Measurements from ENCODE around the gene SFR1. TPM values are rescaled to one million over a fixed set of nuclear protein-coding genes. Genes with fewer than 3 reads are reported as not detected.

SFR1 gene
- total and polyA plus RNA-seq, 3 experiments from 2014 or later = 13.6 to 15.5 (median 13.7) TPM

DNA sequence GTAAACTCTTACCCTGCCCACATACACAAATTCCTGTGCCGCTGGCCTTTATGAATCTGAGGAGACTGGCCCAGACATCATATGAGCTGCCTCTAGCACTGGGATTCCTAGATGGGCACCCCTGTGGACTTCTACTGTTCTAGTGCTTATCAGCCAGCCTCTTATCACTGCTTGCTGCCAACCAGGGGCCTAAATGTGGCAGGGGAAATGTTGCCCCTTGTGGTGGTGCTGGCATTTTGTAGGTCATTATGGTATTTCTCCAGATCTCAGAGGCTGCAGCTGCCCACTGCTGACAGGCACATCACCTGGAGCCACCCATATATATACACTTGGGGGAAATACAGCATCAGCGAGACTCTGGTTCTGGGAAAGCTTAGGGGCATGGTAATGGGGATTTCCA lies 5.4 kb downstream of the SFR1 start:
- Histone ChIP-seq H3K9me3 (ENCODE audit: low read length) (no peaks in the 10 kb centered on the region), H3K27ac (ENCODE audit: low read depth, low read length) (no peak overlapping the region), H3K36me3 (ENCODE audit: insufficient read depth, low read length) (no peaks in the 10 kb centered on the region), H3K27me3 (ENCODE audit: insufficient read depth, low read length, poor library complexity, severe bottlenecking) (no peaks in the 10 kb centered on the region), H3K4me3 (ENCODE audit: low read length) (no peak overlapping the region), H3K4me1 (ENCODE audit: insufficient read depth, low read length) (peaks cover 10% of the 10 kb centered on the region)
- peaks cover 0 to under 1% of the 10 kb centered on the region in 2 donors for H3K27me3 Mint-ChIP-seq
- DNase-seq = no peak
- CTCF ChIA-PET = interaction anchor here (1.0 kb wide), 1 partner anchor 12 kb away, joined by 3 read pairs; no protein-coding TSS in a partner anchor
- H3K27ac Mint-ChIP-seq = peak overlapping the region in 2 of 8 donors; percentile 2 to 51
- H3K4me3 Mint-ChIP-seq = no peak overlapping the region
- no peaks in the 10 kb centered on the region for H3K9me3 Mint-ChIP-seq
- H3K36me3 Mint-ChIP-seq = peaks cover 0 to 22% (median 3%) of the 10 kb centered on the region in 3 donors
- POLR2A ChIA-PET = no interaction called here
- peaks cover 8 to 14% (median 13%) of the 10 kb centered on the region in 3 donors for H3K4me1 Mint-ChIP-seq

DNA sequence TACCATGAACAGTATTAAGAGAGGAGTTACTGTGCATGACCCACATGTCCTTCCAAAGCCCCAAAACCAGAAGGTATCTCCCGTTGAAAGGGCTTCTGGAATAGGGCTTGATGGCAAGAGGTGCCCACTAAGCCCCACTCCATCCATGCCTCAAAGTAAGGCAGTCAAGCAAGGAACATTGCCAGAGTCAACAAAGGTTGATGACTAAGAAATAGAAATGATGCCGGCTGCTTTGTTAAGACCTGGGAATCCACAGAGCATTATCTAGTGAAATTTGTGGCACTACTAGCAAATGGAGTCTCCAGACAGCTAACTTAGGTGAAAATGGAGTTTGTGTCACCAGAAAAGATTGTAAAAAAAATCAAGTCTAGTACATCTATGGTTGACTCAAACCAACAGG lies 6.2 kb downstream of the SFR1 start:
- Histone ChIP-seq H3K27ac (ENCODE audit: low read depth, low read length) (no peak overlapping the region), H3K4me3 (ENCODE audit: low read length) (no peak overlapping the region), H3K36me3 (ENCODE audit: insufficient read depth, low read length) (no peaks in the 10 kb centered on the region), H3K27me3 (ENCODE audit: insufficient read depth, low read length, poor library complexity, severe bottlenecking) (no peaks in the 10 kb centered on the region), H3K9me3 (ENCODE audit: low read length) (no peaks in the 10 kb centered on the region), H3K4me1 (ENCODE audit: insufficient read depth, low read length) (peaks cover 2% of the 10 kb centered on the region)
- Mint-ChIP-seq H3K27ac (no peak overlapping the region), H3K27me3 (peaks cover 0 to 8% of the 10 kb centered on the region in 2 donors), H3K4me3 (no peak overlapping the region), H3K36me3 (peaks cover 0 to 22% (median 6%) of the 10 kb centered on the region in 3 donors), H3K4me1 (peaks cover 3 to 7% (median 5%) of the 10 kb centered on the region in 3 donors), H3K9me3 (no peaks in the 10 kb centered on the region)
- no peak for DNase-seq
- ChIA-PET POLR2A (no interaction called here), CTCF (no interaction called here)

DNA sequence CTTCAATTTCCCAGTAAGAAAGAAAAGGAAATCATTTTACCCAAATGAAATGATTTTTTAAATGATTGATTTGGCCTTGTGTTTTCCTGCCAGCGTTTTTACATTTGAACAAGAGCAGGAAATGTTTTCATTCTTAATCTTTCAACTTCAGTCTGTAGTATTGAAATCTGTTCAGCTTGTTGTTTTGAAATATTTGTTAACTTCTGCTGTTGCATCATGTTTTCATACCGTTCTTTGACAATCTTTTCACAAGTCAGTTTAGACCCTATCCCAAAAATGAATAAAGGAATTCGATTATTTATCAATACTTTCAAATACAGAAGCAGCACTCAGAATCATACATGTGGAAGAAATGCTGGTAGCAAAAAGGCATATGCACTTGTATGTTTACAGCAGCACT lies 8.1 kb downstream of the SFR1 start:
- Histone ChIP-seq H3K36me3 (ENCODE audit: insufficient read depth, low read length) (no peaks in the 10 kb centered on the region), H3K4me1 (ENCODE audit: insufficient read depth, low read length) (no peaks in the 10 kb centered on the region), H3K27me3 (ENCODE audit: insufficient read depth, low read length, poor library complexity, severe bottlenecking) (peaks cover 6% of the 10 kb centered on the region), H3K27ac (ENCODE audit: low read depth, low read length) (no peak overlapping the region), H3K9me3 (ENCODE audit: low read length) (no peaks in the 10 kb centered on the region), H3K4me3 (ENCODE audit: low read length) (no peak overlapping the region)
- H3K27me3 Mint-ChIP-seq = peaks cover 9 to 23% of the 10 kb centered on the region in 2 donors
- H3K4me1 Mint-ChIP-seq = no peaks in the 10 kb centered on the region
- no peak overlapping the region for H3K4me3 Mint-ChIP-seq
- H3K27ac Mint-ChIP-seq = no peak overlapping the region
- H3K36me3 Mint-ChIP-seq = peaks cover 0 to 18% (median 6%) of the 10 kb centered on the region in 3 donors
- DNase-seq = no peak
- H3K9me3 Mint-ChIP-seq = no peaks in the 10 kb centered on the region
- POLR2A ChIA-PET = no interaction called here
- CTCF ChIA-PET = no interaction called here

DNA sequence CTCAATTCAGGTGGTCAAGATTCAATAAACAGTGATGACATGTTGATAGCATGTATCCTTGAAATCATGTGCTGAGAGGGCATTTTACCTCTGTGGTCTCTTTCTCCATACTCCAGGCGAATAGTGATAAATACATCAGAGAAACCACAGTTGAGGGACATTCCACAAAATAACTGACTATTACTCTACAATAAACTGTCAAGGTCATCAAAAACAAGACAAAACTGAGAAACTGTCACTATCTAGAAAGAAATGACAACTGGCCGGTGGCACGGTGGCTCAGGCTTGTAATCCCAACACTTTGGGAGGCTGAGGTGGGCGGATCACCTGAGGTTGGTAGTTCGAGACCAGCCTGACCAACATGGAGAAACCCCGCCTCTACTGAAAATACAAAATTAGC lies 16.2 kb downstream of the SFR1 start:
- Histone ChIP-seq H3K9me3 (ENCODE audit: low read length) (no peaks in the 10 kb centered on the region), H3K27ac (ENCODE audit: low read depth, low read length) (no peak overlapping the region), H3K36me3 (ENCODE audit: insufficient read depth, low read length) (no peaks in the 10 kb centered on the region), H3K4me3 (ENCODE audit: low read length) (no peak overlapping the region), H3K4me1 (ENCODE audit: insufficient read depth, low read length) (no peaks in the 10 kb centered on the region), H3K27me3 (ENCODE audit: insufficient read depth, low read length, poor library complexity, severe bottlenecking) (peaks cover 6% of the 10 kb centered on the region)
- Mint-ChIP-seq H3K9me3 (no peaks in the 10 kb centered on the region), H3K36me3 (no peaks in the 10 kb centered on the region), H3K27me3 (peaks cover 13 to 39% of the 10 kb centered on the region in 2 donors), H3K4me3 (no peak overlapping the region), H3K4me1 (no peaks in the 10 kb centered on the region), H3K27ac (no peak overlapping the region)
- ChIA-PET CTCF (no interaction called here), POLR2A (no interaction called here)
- DNase-seq = no peak

DNA sequence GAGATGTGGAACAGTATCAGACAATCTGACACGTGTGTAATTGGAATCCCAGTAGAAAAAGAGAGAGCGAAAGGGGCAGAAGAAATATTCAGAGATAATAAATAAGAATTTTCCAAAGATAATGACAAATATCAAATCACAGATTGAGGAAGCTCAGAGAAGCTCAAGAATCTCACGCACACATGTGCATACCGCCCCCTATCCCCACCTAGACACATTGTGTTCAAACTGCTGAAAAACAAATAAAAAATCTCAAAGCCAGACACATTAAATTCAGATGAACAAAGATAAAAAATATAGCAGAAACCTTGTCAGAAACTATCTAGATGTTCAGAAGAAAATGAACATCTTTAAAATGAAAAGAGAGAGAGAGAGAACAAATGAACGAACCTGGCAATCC lies 17.2 kb downstream of the SFR1 start:
- H3K4me1 Mint-ChIP-seq = no peaks in the 10 kb centered on the region
- no peak overlapping the region for H3K4me3 ChIP-seq (ENCODE audit: low read length)
- H3K27ac ChIP-seq (ENCODE audit: low read depth, low read length) = no peak overlapping the region
- H3K9me3 Mint-ChIP-seq = no peaks in the 10 kb centered on the region
- no peaks in the 10 kb centered on the region for H3K36me3 Mint-ChIP-seq
- ChIA-PET CTCF (interaction anchor here (0.7 to 1.5 kb wide), 2 partner anchors 12 to 15 kb away, joined by 3 to 4 read pairs; no protein-coding TSS in a partner anchor), POLR2A (no interaction called here)
- H3K4me1 ChIP-seq (ENCODE audit: insufficient read depth, low read length) = no peaks in the 10 kb centered on the region
- no peak overlapping the region for H3K4me3 Mint-ChIP-seq
- peaks cover 15 to 39% of the 10 kb centered on the region in 2 donors for H3K27me3 Mint-ChIP-seq
- no peaks in the 10 kb centered on the region for H3K9me3 ChIP-seq (ENCODE audit: low read length)
- DNase-seq = no peak
- peaks cover 4% of the 10 kb centered on the region for H3K27me3 ChIP-seq (ENCODE audit: insufficient read depth, low read length, poor library complexity, severe bottlenecking)
- no peaks in the 10 kb centered on the region for H3K36me3 ChIP-seq (ENCODE audit: insufficient read depth, low read length)
- peak overlapping the region in 1 of 8 donors; percentile 1 for H3K27ac Mint-ChIP-seq

DNA sequence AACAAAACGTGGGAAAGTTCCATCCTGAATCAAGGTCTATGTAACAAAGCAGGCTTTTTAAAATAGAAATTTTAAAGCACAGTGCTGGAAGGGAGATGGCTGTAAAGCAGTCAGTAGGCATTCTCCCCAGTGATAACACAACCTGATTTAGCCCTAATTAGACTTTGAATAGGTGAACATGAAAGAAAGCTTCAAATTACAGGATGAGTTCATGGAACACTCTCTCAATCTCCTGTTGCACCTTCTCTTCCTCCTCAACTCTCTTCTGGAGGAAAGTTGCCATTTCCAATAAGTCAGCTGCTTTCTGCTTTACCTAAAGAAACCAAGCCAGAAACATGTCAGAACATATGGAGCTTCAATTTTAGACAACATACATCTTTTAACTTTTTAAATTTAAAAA lies 20.1 kb downstream of the SFR1 start:
- H3K9me3 ChIP-seq (ENCODE audit: low read length) = no peaks in the 10 kb centered on the region

DNA sequence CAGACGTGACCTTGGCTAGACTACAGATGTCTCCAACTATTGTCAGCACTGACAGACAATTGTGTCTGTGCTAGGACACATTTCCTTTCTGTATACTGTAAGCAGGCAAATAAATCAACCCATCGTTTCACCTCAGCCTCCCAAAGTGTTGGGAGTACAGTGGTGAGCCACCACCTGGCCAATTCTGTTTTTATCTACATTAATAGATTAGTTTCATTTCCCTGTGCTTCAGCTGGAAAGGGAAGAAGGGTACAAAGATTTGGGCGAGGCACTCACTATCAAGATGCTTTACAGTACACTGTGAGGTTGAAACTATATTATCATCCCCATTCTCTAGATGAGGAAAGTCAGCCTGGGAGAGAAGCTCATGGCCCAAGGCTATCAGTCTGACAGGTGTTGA lies 21.9 kb downstream of the SFR1 start:
- ChIA-PET POLR2A (no interaction called here), CTCF (no interaction called here)
- Histone ChIP-seq H3K9me3 (ENCODE audit: low read length) (no peaks in the 10 kb centered on the region), H3K4me3 (ENCODE audit: low read length) (no peak overlapping the region), H3K27me3 (ENCODE audit: insufficient read depth, low read length, poor library complexity, severe bottlenecking) (peaks cover 4% of the 10 kb centered on the region), H3K4me1 (ENCODE audit: insufficient read depth, low read length) (no peaks in the 10 kb centered on the region), H3K27ac (ENCODE audit: low read depth, low read length) (no peak overlapping the region), H3K36me3 (ENCODE audit: insufficient read depth, low read length) (no peaks in the 10 kb centered on the region)
- Mint-ChIP-seq H3K36me3 (no peaks in the 10 kb centered on the region), H3K27ac (no peak overlapping the region), H3K27me3 (peaks cover 7 to 42% of the 10 kb centered on the region in 2 donors), H3K4me1 (no peaks in the 10 kb centered on the region), H3K4me3 (no peak overlapping the region), H3K9me3 (no peaks in the 10 kb centered on the region)
- no peak for DNase-seq

More for the DNA sequence above, 20.1 kb downstream of the SFR1 start:
- Histone ChIP-seq H3K36me3 (ENCODE audit: insufficient read depth, low read length) (no peaks in the 10 kb centered on the region), H3K4me3 (ENCODE audit: low read length) (no peak overlapping the region), H3K27ac (ENCODE audit: low read depth, low read length) (no peak overlapping the region), H3K27me3 (ENCODE audit: insufficient read depth, low read length, poor library complexity, severe bottlenecking) (peaks cover 4% of the 10 kb centered on the region), H3K4me1 (ENCODE audit: insufficient read depth, low read length) (no peaks in the 10 kb centered on the region)
- Mint-ChIP-seq H3K9me3 (no peaks in the 10 kb centered on the region), H3K27me3 (peaks cover 7 to 34% of the 10 kb centered on the region in 2 donors), H3K4me1 (no peaks in the 10 kb centered on the region), H3K27ac (no peak overlapping the region), H3K4me3 (no peak overlapping the region), H3K36me3 (no peaks in the 10 kb centered on the region)
- ChIA-PET CTCF (no interaction called here), POLR2A (no interaction called here)
- DNase-seq = no peak

DNA sequence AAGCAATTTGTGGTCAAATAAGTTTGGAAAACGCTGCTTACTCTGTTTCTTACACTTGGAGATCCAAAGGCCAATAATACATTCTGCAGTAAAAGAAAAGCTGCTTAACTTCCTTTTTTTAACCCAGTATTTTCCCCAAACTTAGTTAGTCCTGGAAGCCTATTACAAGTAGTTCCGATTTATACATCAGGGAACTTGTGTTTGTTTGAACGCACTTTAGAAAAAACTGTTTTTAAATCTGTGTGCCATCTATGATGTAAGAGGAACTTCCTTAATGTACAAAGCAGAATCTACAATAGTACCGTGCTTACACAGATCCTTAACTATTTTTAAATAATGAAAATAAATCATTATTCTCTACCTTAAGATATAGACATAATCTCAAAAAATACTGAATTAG lies 23.0 kb downstream of the SFR1 start:
- ChIA-PET POLR2A (no interaction called here), CTCF (no interaction called here)
- no peak overlapping the region for H3K27ac ChIP-seq (ENCODE audit: low read depth, low read length)
- H3K36me3 ChIP-seq (ENCODE audit: insufficient read depth, low read length) = no peaks in the 10 kb centered on the region
- H3K27ac Mint-ChIP-seq = no peak overlapping the region
- no peak overlapping the region for H3K4me3 ChIP-seq (ENCODE audit: low read length)
- H3K4me3 Mint-ChIP-seq = no peak overlapping the region
- H3K27me3 Mint-ChIP-seq = peaks cover 8 to 49% of the 10 kb centered on the region in 2 donors
- no peaks in the 10 kb centered on the region for H3K36me3 Mint-ChIP-seq
- H3K4me1 Mint-ChIP-seq = no peaks in the 10 kb centered on the region
- H3K9me3 Mint-ChIP-seq = no peaks in the 10 kb centered on the region
- no peaks in the 10 kb centered on the region for H3K4me1 ChIP-seq (ENCODE audit: insufficient read depth, low read length)
- H3K27me3 ChIP-seq (ENCODE audit: insufficient read depth, low read length, poor library complexity, severe bottlenecking) = peaks cover 4% of the 10 kb centered on the region
- H3K9me3 ChIP-seq (ENCODE audit: low read length) = no peaks in the 10 kb centered on the region
- DNase-seq = no peak

DNA sequence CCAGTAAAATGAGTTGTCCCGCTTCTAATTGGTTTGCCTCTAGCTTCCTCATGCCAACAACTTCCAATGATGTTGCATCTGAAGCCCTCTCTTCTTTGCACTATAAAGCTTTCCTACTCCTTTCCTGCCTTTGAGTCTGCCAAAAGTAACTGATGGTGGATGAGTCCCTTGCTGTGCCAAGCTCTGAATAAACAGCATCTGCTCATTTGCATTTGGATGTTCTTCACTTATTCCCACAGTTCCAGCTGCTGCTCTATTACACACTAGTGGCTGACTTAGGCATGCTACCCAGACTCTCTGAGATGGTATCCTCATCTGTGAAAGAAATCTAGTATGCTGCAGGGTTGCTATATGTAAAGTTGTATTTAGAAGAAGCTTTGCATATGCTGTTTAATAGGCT lies 24.9 kb downstream of the SFR1 start:
- ChIA-PET POLR2A (no interaction called here), CTCF (interaction anchor here (1.1 to 1.5 kb wide), 2 partner anchors 25 to 444 kb away, joined by 3 read pairs; partner anchors contain the start of gene SFR1)
- Mint-ChIP-seq H3K9me3 (peaks cover 5 to 11% (median 8%) of the 10 kb centered on the region in 5 donors), H3K4me1 (no peaks in the 10 kb centered on the region), H3K27ac (no peak overlapping the region), H3K4me3 (no peak overlapping the region), H3K27me3 (peaks cover 13 to 59% of the 10 kb centered on the region in 2 donors), H3K36me3 (peaks cover 0 to 8% (median 0%) of the 10 kb centered on the region in 3 donors)
- H3K4me3 ChIP-seq (ENCODE audit: low read length) = no peak overlapping the region
- peaks cover 4% of the 10 kb centered on the region for H3K27me3 ChIP-seq (ENCODE audit: insufficient read depth, low read length, poor library complexity, severe bottlenecking)
- no peak overlapping the region for H3K27ac ChIP-seq (ENCODE audit: low read depth, low read length)
- H3K4me1 ChIP-seq (ENCODE audit: insufficient read depth, low read length) = no peaks in the 10 kb centered on the region
- no peaks in the 10 kb centered on the region for H3K36me3 ChIP-seq (ENCODE audit: insufficient read depth, low read length)
- no peak for DNase-seq
- peaks cover 5% of the 10 kb centered on the region for H3K9me3 ChIP-seq (ENCODE audit: low read length)

All from CD8-positive, alpha-beta memory T cell (primary cell).